Measurements from ENCODE around the gene ARHGAP30.
"Not testable (repeated sequence)": the region's sequence is repeated elsewhere in the genome, so short reads cannot be mapped to it uniquely, and the experiment has no call there.

Gene ARHGAP30

GRCh38 chr1:161074676-161075368 lies 5.1 kb upstream of the ARHGAP30 start:
- DNase-seq, result no peak
- intact Hi-C loops (cut with DNase I), result no loop called here

GRCh38 chr1:161073474-161074121 lies 3.9 kb upstream of the ARHGAP30 start:
- intact Hi-C loops (cut with DNase I), result no loop called here

GRCh38 chr1:161072751-161073449 lies 3.2 kb upstream of the ARHGAP30 start:
- intact Hi-C loops (cut with DNase I), result no loop called here
- DNase-seq, result no peak

More at GRCh38 chr1:161073474-161074121, 3.9 kb upstream of the ARHGAP30 start:
- DNase-seq, result no peak

GRCh38 chr1:161071886-161072371 lies 2.2 kb upstream of the ARHGAP30 start:
- intact Hi-C loops (cut with DNase I), result no loop called here
- DNase-seq, result peak in 4 of 10 donors; percentile 11 to 35 (median 21)

- intact Hi-C loops (cut with DNase I), result no loop called here
- DNase-seq, result no peak
Measured at GRCh38 chr1:161070761-161071160, 1.1 kb upstream of the ARHGAP30 start.

- no peak for DNase-seq
- intact Hi-C loops (cut with DNase I), result no loop called here
Measured at GRCh38 chr1:161069241-161069640, 450 bp downstream of the ARHGAP30 start.

GRCh38 chr1:161068306-161069234 lies 1.1 kb downstream of the ARHGAP30 start:
- intact Hi-C loops (cut with DNase I), result no loop called here
- peak in 5 of 10 donors; percentile 17 to 89 (median 29) for DNase-seq

- intact Hi-C loops (cut with DNase I), result no loop called here
- DNase-seq, result no peak
Measured at GRCh38 chr1:161066694-161067093, 3.0 kb downstream of the ARHGAP30 start.

GRCh38 chr1:161065681-161066080 lies 4.0 kb downstream of the ARHGAP30 start:
- DNase-seq; intact Hi-C loops (cut with DNase I): not testable (repeated sequence)

- intact Hi-C loops (cut with DNase I); DNase-seq: not testable (repeated sequence)
Measured at GRCh38 chr1:161063936-161064335, 5.8 kb downstream of the ARHGAP30 start.

- intact Hi-C loops (cut with DNase I), result no loop called here
- no peak for DNase-seq
Measured at GRCh38 chr1:161061419-161061818, 8.3 kb downstream of the ARHGAP30 start.

- DNase-seq, result peak in 1 of 10 donors; percentile 10
- intact Hi-C loops (cut with DNase I), result no loop called here
Measured at GRCh38 chr1:161059293-161059692, 10.4 kb downstream of the ARHGAP30 start.

GRCh38 chr1:161054805-161055204 lies 14.9 kb downstream of the ARHGAP30 start:
- intact Hi-C loops (cut with DNase I), result no loop called here
- DNase-seq, result peak in 1 of 10 donors; percentile 36

- intact Hi-C loops (cut with DNase I), result no loop called here
- peak in 1 of 10 donors; percentile 49 for DNase-seq
Measured at GRCh38 chr1:161054232-161054631, 15.5 kb downstream of the ARHGAP30 start.

GRCh38 chr1:161052899-161053298 lies 16.8 kb downstream of the ARHGAP30 start:
- intact Hi-C loops (cut with DNase I), result no loop called here

GRCh38 chr1:161051219-161051618 lies 18.5 kb downstream of the ARHGAP30 start:
- peak in 1 of 10 donors; percentile 56 for DNase-seq
- intact Hi-C loops (cut with DNase I), result no loop called here

More at GRCh38 chr1:161052899-161053298, 16.8 kb downstream of the ARHGAP30 start:
- peak in 1 of 10 donors; percentile 14 for DNase-seq

- intact Hi-C loops (cut with DNase I), result loop anchor here (5.0 kb wide), 3 partner anchors 48 to 83 kb away; partner anchors contain the start of genes DEDD, KLHDC9, NIT1 and PFDN2
- DNase-seq, result peak in 2 of 10 donors; percentile 48 to 63
Measured at GRCh38 chr1:161048949-161049722, 20.6 kb downstream of the ARHGAP30 start.

GRCh38 chr1:161047436-161048420 lies 22.0 kb downstream of the ARHGAP30 start:
- intact Hi-C loops (cut with DNase I), result loop anchor here (5.0 kb wide), 3 partner anchors 50 to 85 kb away; partner anchors contain the start of genes DEDD, KLHDC9, NIT1 and PFDN2
- DNase-seq, result peak in 2 of 10 donors; percentile 64 to 79
